Measurements from ENCODE around the gene NLRP12.

DNA sequence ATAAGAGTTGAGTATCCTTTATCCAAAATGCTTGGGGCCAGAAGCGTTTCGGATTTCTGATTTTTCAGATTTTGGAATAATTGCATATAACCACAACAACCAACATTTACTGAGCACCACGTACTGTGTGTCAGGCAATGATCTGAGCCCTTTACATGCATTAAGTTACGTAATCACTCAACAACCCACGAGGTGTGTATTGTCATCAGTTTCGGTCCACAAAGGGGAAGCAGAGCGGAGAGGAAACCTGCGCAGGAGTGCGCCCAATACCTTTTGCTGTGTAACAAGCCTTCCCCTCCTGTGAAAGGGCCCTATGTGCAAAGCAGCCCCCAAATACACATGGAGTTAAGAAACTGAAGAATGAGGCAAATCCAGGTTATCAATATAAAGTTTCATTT, 20.7 kb upstream of the NLRP12 start:
- TF ChIP-seq POLR2A (IDR thresholded peaks at IDR 0.05), result no peak
- TF ChIP-seq POLR2AphosphoS5 (IDR thresholded peaks at IDR 0.05), result no peak
